Caco-2 (cell line): ENCODE results near the gene KRIT1. TPM values are rescaled to one million over a fixed set of nuclear protein-coding genes. Genes with fewer than 3 reads are reported as not detected.

Experiments used
- Bru-seq: library from RNA; stranded (reverse); fragments of 400-500 nt; gene quantifications from one replicate; lab custom pipeline; 2021; lab: Mats Ljungman, UMichigan
- BruChase-seq, 2 experiments: library from RNA; stranded (reverse); fragments of 400-500 nt; gene quantifications; one replicate each; lab custom pipeline; 2021; lab: Mats Ljungman, UMichigan
- BruUV-seq: library from RNA; stranded (reverse); fragments of 400-500 nt; replicated peaks from 2 replicates; lab custom pipeline; 2021; lab: Mats Ljungman, UMichigan
- CTCF ChIA-PET: fragments of 300-600 bp; sonication (Branson Sonifier 250); formaldehyde crosslinking; loops from one replicate; lab custom pipeline; 2022; ENCODE audit warnings: antibody characterized with exemption; lab: Charles Lee
- POLR2A ChIA-PET: fragments of 300-600 bp; sonication (Branson Sonifier 250); formaldehyde crosslinking; loops from one replicate; lab custom pipeline; 2022; ENCODE audit warnings: antibody characterized with exemption; lab: Charles Lee
- DNase-seq, 2 experiments: peaks; one replicate each; pipeline versions ENCODE4 v3.0.0 to v3.0.0-alpha.2; 2020 to 2022
- H3K27me3 ChIP-seq: replicated peaks from 2 replicates; pipeline ENCODE4 v1.6.0; 2011; ENCODE audit warnings: low read length; ENCODE audit not compliant: control insufficient read depth, insufficient read depth
- H3K36me3 ChIP-seq: 2 replicates; pipeline ENCODE4 v1.5.1; 2011; ENCODE audit warnings: low read length; ENCODE audit not compliant: control insufficient read depth, insufficient read depth
- H3K4me1 ChIP-seq: fragments of 250-450 bp; sonication (Bioruptor Pico); 2 replicates; pipeline ENCODE4 v1.5.1; 2020; ENCODE audit warnings: mild to moderate bottlenecking
- H3K4me3 ChIP-seq: 2 replicates; pipeline ENCODE4 v1.5.1; 2011; ENCODE audit warnings: low read depth, mild to moderate bottlenecking, control low read depth, low read length
- H3K9me3 ChIP-seq: fragments of 250-450 bp; sonication (Bioruptor Pico); 2 replicates; pipeline ENCODE4 v1.5.1; 2020; ENCODE audit warnings: mild to moderate bottlenecking, moderate library complexity
- H3K27ac Mint-ChIP-seq: one replicate; pipeline ENCODE4 v1.8.0; 2022; ENCODE audit warnings: mixed read lengths; ENCODE audit not compliant: unreplicated experiment
- H3K27me3 Mint-ChIP-seq: one replicate; pipeline ENCODE4 v1.8.0; 2022; ENCODE audit warnings: mixed read lengths; ENCODE audit not compliant: insufficient read depth, unreplicated experiment
- H3K36me3 Mint-ChIP-seq: one replicate; pipeline ENCODE4 v1.8.0; 2022; ENCODE audit warnings: mild to moderate bottlenecking, mixed read lengths; ENCODE audit not compliant: insufficient read depth, unreplicated experiment
- H3K4me1 Mint-ChIP-seq: one replicate; pipeline ENCODE4 v1.8.0; 2022; ENCODE audit warnings: low read depth, mixed read lengths; ENCODE audit not compliant: unreplicated experiment
- H3K4me3 Mint-ChIP-seq: one replicate; pipeline ENCODE4 v1.8.0; 2022; ENCODE audit warnings: mild to moderate bottlenecking, moderate library complexity, mixed read lengths; ENCODE audit not compliant: unreplicated experiment
- H3K9me3 Mint-ChIP-seq: one replicate; pipeline ENCODE4 v1.8.0; 2022; ENCODE audit warnings: mixed read lengths; ENCODE audit not compliant: unreplicated experiment
- CTCF ChIP-seq, 2 experiments: fragments of 200-600 bp in 1 of 2; IDR thresholded peaks; 1 replicate in 1 of 2; 2 replicates in 1 of 2; pipeline versions ENCODE4 v1.5.1 to v1.8.0; 2011 to 2022; ENCODE audit warnings: antibody characterized with exemption in 1 of 2, control low read depth in 1 of 2, inconsistent platforms in 1 of 2, low read depth in 1 of 2, low read length in 1 of 2, mild to moderate bottlenecking in 1 of 2, moderate library complexity in 1 of 2; ENCODE audit not compliant: insufficient read depth in 1 of 2, severe bottlenecking in 1 of 2, unreplicated experiment in 1 of 2
- intact Hi-C: fragments of 100-400 bp; cut with micrococcal nuclease; formaldehyde crosslinking; loops from one replicate; pipeline ENCODE4 v1.10.0; 2022; ENCODE audit not compliant: unreplicated experiment
- long read RNA-seq: library from polyadenylated mRNA; stranded (forward); transcript quantifications from one replicate; pipeline ENCODE4 v2.0.0, GENCODE V29; 2022
- total RNA-seq: library from RNA; stranded (reverse); gene quantifications from 2 replicates; pipeline ENCODE4 v1.2.3, GENCODE V29; 2022

Gene KRIT1
- total RNA-seq: 50.3 and 54.4 TPM in 2 replicates
- Bru-seq, nascent RNA: percentile 90 among the genes with signal in this experiment
- BruChase-seq, experiment 1, labeled RNA remaining after a 2-hour chase: percentile 96 among the genes with signal in this experiment
- BruChase-seq, experiment 2, labeled RNA remaining after a 6-hour chase: percentile 97 among the genes with signal in this experiment
- long read RNA-seq, partial matches to known transcripts: 8 of 33 reads
- long read RNA-seq, other reads (novel, unspliced or antisense): 23 of 33 reads

GRCh38 chr7:92245487-92246359, at the start of gene KRIT1, which contains the start of gene ANKIB1:
KRIT1 (minus strand) TSS chr7:92245914; CDS start chr7:92242135, 3,779 bp downstream.
ANKIB1 (plus strand) TSS chr7:92245974; CDS start chr7:92294979, 49,005 bp downstream.
- no TSS peak for BruUV-seq
- DNase-seq: peak; percentile 91 to 92
- Histone ChIP-seq H3K36me3 (peaks cover 1% of the 10 kb centered on the region; the same call in 1 of the 2 replicates), H3K9me3 (no peaks in the 10 kb centered on the region), H3K4me1 (peaks cover 16% of the 10 kb centered on the region), H3K27me3 (no peaks in the 10 kb centered on the region), H3K4me3 (peak within 1 kb of the TSS; percentile 94)
- TF ChIP-seq CTCF (IDR thresholded peaks at IDR 0.05; ENCODE audit: insufficient read depth in 1 of 2, low read depth in 1 of 2, low read length in 1 of 2, severe bottlenecking in 1 of 2, unreplicated experiment in 1 of 2): peak; percentile 1 to 31
- peaks cover 14% of the 10 kb centered on the region for H3K36me3 Mint-ChIP-seq
- H3K27ac Mint-ChIP-seq: peak within 1 kb of the TSS; percentile 99
- CTCF ChIA-PET: interaction anchor here (0.7 to 2.4 kb wide), 4 partner anchors 111 to 202 kb away, joined by 3 to 25 read pairs (median 4); partner anchors contain the start of genes CYP51A1 and GATAD1
- POLR2A ChIA-PET: interaction anchor here (0.5 to 2.6 kb wide), 8 partner anchors 12 to 345 kb away, joined by 3 to 24 read pairs (median 4); partner anchors contain the start of genes CYP51A1, GATAD1, PEX1 and RBM48
- no peaks in the 10 kb centered on the region for H3K27me3 Mint-ChIP-seq
- H3K4me1 Mint-ChIP-seq: peaks cover 13% of the 10 kb centered on the region
- H3K4me3 Mint-ChIP-seq: peak within 1 kb of the TSS; percentile 98
- no peaks in the 10 kb centered on the region for H3K9me3 Mint-ChIP-seq
- intact Hi-C loops: loop anchor here (1.0 to 10.0 kb wide), 3 partner anchors 87 to 261 kb away; partner anchors contain the start of gene CYP51A1

- no peak for TF ChIP-seq CTCF (IDR thresholded peaks at IDR 0.05; ENCODE audit: insufficient read depth in 1 of 2, low read depth in 1 of 2, low read length in 1 of 2, severe bottlenecking in 1 of 2, unreplicated experiment in 1 of 2)
- Histone ChIP-seq H3K36me3 (no peaks in the 10 kb centered on the region), H3K4me3 (no peak overlapping the region), H3K9me3 (no peaks in the 10 kb centered on the region), H3K4me1 (peaks cover 6% of the 10 kb centered on the region; the same call in 1 of the 2 replicates), H3K27me3 (no peaks in the 10 kb centered on the region)
- BruUV-seq: no TSS peak
- DNase-seq: no peak
- ChIA-PET CTCF (no interaction called here), POLR2A (no interaction called here)
- Mint-ChIP-seq H3K27ac (no peak overlapping the region), H3K36me3 (no peaks in the 10 kb centered on the region), H3K27me3 (no peaks in the 10 kb centered on the region), H3K9me3 (no peaks in the 10 kb centered on the region), H3K4me1 (peaks cover 10% of the 10 kb centered on the region), H3K4me3 (no peak overlapping the region)
- intact Hi-C loops: no loop called here
Measured at GRCh38 chr7:92295391-92295790, 49.7 kb upstream of the KRIT1 start.
